Measurements from ENCODE around the gene SVIL. TPM values are rescaled to one million over a fixed set of nuclear protein-coding genes. Genes with fewer than 3 reads are reported as not detected.

The SVIL gene
- total and polyA plus RNA-seq, 2 of the 13 experiments (the other 11 are each of a cell fraction or from before 2014, with no cell fraction given), result 3.9 to 12.1 TPM

DNA sequence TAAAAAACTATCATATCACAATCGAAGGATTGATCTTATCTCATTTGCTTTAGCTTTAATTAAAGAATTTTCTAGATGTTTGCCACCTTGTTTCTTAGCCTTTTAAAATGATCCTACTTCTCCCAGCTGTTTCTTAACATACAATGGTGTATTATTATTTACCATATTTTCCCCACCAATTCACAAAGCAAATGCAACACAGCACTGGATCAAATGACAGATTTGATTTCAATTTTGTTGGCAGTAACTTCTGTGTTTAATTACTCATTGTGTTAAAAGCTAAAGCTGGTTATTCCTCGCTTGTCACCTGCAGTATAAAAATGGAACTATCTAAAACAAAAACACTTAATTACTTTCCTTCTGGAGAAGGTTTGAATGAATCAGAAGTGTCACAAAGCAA, 19.6 kb downstream of the SVIL start:
- no peak for FAIRE-seq
- Histone ChIP-seq H3K4me3 (replicated peaks in 1 of 3; ENCODE audit: insufficient read depth in 1 of 3, low read depth in 2 of 3, low read length in 3 of 3) (no peak overlapping the region), H2AFZ (ENCODE audit: low read length) (no peak overlapping the region), H3K4me1 (ENCODE audit: insufficient read depth, low read length) (peaks cover 25% of the 10 kb centered on the region), H3K9me3 (ENCODE audit: low read length) (no peaks in the 10 kb centered on the region), H3K27me3 (ENCODE audit: control insufficient read depth in 1 of 2, insufficient read depth in 2 of 2, low read length in 2 of 2) (no peaks in the 10 kb centered on the region), H3K27ac (ENCODE audit: extremely low read length, insufficient read depth, low read length) (no peak overlapping the region), H3K36me3 (replicated peaks in 1 of 2; ENCODE audit: control insufficient read depth in 1 of 2, insufficient read depth in 2 of 2, low read length in 2 of 2) (no peaks in the 10 kb centered on the region), H3K79me2 (ENCODE audit: insufficient read depth, low read length) (peaks cover 3% of the 10 kb centered on the region), H3K4me2 (ENCODE audit: low read depth, low read length) (no peak overlapping the region), H4K20me1 (ENCODE audit: insufficient read depth, low read length) (no peaks in the 10 kb centered on the region), H3K9ac (ENCODE audit: insufficient read depth, low read depth, low read length) (no peak overlapping the region)
- DNase-seq (ENCODE audit: low spot score), result no peak
- no peak for ATAC-seq
- intact Hi-C loops (cut with micrococcal nuclease; ENCODE audit: unreplicated experiment) (no loop called here), in situ Hi-C loops (cut with HindIII; ENCODE audit: extremely low pct_ligation_motif_present, low pct_unique_long_range_greater_than_20kb) (no loop called here)
- BruUV-seq (replicated peaks), result no TSS peak
- TF ChIP-seq ATAD3A (CRISPR knock-in tag; IDR thresholded peaks at IDR 0.05) (no peak), ZNF329 (CRISPR knock-in tag; IDR thresholded peaks at IDR 0.05; ENCODE audit: low read depth) (no peak), ZNF766 (CRISPR knock-in tag; IDR thresholded peaks at IDR 0.05; ENCODE audit: borderline replicate concordance) (no peak), ZNF713 (CRISPR knock-in tag; IDR thresholded peaks at IDR 0.05) (no peak), TBX2 (CRISPR knock-in tag; IDR thresholded peaks at IDR 0.05; ENCODE audit: borderline replicate concordance) (no peak), ONECUT2 (CRISPR knock-in tag; IDR thresholded peaks at IDR 0.05) (no peak), SOX5 (CRISPR knock-in tag; IDR thresholded peaks at IDR 0.05; ENCODE audit: borderline replicate concordance) (no peak), ZNF12 (CRISPR knock-in tag; IDR thresholded peaks at IDR 0.05) (no peak), SIN3A (IDR thresholded peaks at IDR 0.05; ENCODE audit: borderline replicate concordance, low read depth, low read length) (no peak), NCOA2 (CRISPR knock-in tag; IDR thresholded peaks at IDR 0.05) (no peak), ZIK1 (CRISPR knock-in tag; IDR thresholded peaks at IDR 0.05; ENCODE audit: borderline replicate concordance, low read depth) (no peak), NR3C1 (CRISPR knock-in tag; IDR thresholded peaks at IDR 0.05) (no peak), ATF7 (IDR thresholded peaks at IDR 0.05) (no peak), ATF7 (CRISPR knock-in tag; IDR thresholded peaks at IDR 0.05) (no peak), SIX4 (CRISPR knock-in tag; IDR thresholded peaks at IDR 0.05) (no peak)
- whole genome bisulfite sequencing (ENCODE audit: low lambda C conversion rate), result 83% methylated on average over 2 of the region's 2 CpGs
- ChIA-PET POLR2A (no interaction called here), CTCF (ENCODE audit: low intra/inter-chr PET ratio, low total read pairs) (no interaction called here)
